IPS DF 4.7 (cell line): ENCODE data around the gene GPR75.

Source experiments
- DNase-seq: peaks from one replicate; pipeline ENCODE4 v3.0.0-alpha.2; 2013; ENCODE audit warnings: low spot score; ENCODE audit errors: extremely low read depth

GPR75 gene

DNA sequence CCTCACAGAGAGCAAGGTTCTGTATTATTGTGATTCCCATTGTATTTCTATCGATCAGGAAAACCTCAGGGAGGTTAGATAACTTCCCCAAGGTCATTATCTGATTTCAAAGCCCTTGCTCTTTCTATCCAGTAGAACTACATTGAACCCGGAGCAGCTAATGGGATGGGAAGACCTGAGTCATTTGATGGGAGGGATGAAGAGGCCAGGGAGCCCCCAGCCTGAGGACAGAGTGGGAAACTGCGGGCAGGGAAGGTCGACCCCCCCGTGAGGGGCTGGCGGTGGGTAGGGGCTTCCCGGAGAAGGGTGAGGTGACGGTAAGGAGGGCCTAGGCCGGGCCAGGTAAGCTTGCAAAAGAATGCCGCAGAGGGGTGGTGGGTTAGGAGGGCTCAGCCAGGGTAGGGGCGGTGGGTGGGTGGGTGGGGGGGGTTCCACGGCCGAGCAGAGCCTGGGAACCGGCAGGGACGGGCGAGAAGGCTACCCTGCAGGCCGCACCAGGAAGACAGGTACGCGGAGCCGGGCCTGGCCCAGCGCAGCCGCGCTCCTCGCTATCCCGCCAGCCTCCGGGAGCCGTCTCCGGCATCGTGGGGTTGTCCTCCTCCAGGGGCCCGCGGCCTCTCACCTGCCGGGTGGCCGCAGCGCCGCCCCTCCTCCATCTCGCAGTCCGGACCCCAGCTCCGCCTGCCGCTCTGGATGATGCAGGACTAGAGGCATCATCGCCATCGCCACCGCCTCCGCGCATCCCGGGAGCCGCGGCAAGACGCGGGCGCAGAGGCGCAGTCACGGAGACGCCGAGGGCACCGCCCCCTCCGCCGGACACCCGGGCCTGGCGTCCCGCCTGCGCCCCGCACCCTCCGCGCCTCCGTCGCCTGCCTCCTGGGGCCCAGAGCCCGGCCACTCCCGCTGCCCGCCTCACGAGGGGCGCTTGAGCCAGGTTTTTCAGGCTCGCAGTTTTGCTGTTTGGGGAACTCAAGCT lies at the start of gene GPR75:
GPR75 (minus strand) TSS at position 762 of the 976 bp plus-strand sequence. CDS start 5,211 bp downstream, outside the sequence.
- no peak for DNase-seq

DNA sequence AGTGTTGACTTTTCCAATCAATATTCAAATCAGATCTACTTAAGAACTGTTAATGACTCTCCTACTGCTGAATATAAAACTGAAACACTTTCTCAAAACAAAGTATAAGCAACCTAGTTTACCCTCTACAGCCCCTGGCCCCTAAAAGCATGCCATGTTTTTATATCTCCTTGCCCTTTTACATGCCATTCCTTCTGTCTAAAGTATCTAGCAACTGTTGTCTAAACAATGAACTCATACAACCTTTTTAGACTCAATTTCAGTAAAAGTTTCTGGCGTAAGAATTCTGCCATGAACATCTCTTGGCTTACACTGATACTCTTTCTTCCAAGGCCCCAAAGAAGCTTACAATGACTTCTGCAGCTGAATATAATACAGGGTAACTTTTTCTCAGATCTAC lies 47.8 kb upstream of the GPR75 start:
- no peak for DNase-seq

DNA sequence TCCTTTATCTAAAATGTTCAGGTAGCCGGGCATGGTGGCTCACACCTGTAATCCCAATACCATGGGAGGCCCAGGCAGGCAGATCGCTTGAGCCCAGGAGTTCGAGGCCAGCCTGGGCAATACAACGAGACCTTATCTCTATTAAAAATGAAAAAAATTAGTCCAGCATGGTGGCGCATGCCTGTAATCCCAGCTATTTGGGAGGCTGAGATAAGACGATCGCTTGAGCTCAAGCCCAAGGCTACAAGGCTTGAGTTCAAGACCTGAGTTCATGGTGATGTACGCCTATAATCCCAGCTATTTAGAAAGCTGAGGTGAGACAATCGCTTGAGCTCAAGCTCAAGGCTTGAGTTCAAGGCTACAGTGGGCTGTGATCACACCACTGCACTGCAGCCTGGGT lies 45.6 kb upstream of the GPR75 start:
- DNase-seq: no peak

DNA sequence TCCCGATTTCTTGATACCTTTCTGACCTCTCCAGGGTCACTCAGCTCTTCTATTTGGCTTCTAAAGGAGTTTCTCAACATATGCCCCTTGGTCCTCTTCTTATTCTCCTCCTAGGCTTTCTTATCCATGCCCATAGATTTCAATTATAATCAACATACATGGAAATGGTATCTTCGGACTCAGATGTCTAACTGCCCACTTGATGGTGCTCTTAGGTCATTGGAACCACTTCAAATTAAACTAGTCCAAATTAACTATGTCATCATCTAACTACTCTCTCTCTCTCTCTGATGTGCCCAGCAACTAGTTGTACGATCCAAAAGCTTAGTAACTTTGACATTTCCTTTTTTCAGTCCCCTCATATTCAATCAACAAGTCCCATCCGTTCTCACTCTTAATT lies 43.2 kb upstream of the GPR75 start:
- no peak for DNase-seq

DNA sequence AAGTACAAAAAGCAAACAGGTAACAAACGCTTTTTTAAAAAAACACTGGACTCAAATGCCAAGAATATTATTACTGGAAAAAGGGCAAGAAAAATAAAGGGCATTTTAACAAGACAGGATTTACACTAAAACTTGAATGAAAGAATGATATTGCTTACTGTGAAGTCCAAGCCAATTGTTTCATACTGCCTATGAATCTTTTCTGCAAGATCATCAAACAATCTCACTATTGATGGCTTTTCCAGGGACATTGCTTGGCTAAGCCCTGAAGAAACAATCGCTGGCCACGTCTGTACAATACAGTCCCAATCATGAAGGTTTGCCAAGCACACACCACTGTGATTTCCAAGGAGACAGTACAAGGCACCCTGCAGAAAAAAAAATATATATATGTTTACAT lies 41.4 kb upstream of the GPR75 start:
- no peak for DNase-seq

DNA sequence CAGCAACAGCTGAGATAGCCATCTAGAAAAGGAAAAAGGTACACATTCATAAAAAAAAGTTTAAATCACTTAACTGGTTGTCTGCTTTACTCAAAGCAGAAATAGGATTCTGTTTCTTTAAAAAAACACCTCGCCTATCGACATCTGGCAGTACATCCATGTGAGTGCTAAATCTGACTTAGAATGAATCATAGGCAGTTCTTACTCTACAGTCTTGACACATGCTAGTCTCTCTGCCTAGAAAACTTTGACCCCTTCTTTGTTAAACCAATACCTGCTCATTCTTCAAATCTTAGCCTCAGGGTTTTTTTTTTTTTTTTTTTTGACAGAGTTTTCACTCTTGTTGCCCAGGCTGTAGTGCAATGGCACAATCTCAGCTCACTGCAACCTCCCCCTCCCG lies 37.1 kb upstream of the GPR75 start:
- DNase-seq: no peak

DNA sequence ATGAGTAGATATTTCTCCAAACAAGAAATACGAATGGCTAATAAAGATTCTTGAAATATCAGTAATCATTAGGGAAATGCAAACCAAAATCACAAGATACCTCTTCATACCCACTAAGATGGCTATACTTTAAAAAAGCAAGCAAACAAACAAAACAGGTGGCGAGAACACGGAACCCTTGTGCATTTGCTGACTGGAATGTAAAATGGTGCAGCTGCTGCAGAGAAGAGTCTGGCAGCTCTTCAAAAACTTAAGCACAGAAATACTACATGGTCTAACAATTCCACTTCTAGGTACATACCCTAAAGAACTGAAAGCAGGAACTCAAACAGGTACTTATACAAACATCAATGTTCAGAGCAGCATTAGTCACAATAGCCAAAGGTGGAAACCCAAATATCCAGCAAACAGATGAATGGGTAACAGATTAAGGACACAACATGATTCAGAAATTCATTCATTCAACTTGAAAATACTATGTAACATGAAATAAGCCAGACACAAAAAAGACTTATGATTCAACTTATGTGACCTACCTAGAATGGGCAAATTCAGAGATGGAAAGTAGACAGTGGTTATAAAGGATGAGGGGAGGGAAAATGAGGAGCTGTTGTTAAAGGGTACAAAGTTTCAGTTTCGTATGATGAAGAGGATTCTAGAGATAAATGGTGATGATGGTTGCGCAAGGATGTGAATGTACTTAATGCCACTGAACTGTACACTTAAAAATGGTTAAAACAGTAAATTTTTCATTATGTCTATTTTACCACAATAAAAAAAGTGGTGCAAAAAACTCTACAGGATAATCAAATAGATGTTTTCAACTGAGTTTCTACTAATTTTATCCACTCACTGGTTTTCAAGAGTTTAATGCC lies 26.9 kb upstream of the GPR75 start:
- no peak for DNase-seq

DNA sequence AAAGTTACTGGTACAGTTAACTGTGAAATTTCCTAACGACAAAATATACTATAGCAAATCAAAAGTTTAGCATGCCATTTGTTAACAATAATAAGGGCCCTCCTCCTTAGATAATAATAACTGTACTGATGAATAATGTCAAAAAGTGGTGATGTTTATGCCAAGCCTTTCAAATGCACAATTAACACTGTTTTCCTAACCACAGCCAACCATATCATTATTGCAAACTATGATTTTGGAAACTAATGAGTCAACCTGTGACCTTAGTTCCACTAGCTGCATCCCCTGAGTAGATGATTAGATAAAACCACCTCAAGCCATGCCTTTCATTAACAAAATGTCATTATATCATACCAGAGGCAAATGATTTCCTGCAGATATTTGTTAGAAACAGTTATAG lies 25.1 kb upstream of the GPR75 start:
- DNase-seq: no peak

DNA sequence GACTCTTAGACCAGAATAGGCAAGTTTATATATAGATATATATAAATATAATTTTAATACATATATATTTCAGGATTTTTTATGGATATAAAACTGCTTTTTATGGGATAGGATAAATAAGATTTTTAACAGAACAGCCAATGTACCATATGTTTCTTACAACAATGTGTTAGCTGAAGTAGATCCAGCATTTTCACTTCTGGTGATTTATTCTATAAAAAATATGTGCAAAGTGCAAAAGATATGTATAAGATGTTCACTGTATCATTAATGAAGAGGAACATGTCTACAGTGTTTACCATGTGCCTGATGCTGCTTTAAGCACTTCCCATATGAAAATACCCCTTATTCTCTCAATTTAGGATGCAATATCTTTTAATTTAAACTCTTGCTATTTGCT lies 22.2 kb upstream of the GPR75 start:
- DNase-seq: no peak

DNA sequence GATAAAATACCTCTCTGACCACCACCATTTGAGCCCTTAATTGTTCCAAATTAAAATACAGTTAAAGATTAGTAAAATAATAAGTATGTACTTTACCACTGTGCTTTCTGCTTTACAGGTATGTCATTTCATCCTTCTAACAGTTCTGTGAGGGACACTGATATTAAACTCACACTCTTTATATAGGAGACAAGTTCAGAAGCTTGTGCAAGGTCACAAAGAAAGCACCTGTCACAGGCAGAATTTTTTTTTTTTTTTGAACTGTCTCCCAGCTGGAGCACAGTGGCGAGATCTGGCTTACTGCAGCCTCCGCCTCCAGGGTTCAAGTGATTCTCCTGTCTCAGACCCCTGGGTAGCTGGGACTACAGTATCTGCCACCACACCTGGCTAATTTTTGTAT lies 21.6 kb upstream of the GPR75 start:
- no peak for DNase-seq

DNA sequence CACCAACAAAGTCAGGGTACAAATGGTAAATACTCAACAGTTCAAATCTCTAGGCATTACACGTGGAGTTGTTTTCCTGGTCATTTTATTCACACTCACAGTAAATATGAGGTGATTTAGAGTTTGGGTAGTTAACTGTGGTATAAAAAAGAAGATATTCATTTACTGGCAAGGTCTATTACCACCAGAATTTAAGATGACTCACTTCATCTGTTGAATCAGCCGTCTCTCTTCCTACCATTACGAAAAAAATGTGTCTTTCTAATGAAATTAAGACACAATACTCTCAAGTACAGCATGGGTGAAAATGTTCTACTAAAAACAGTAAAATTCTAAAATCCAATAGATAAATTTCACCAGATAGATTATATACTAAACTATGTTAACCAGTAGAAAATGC lies 21.0 kb upstream of the GPR75 start:
- DNase-seq: no peak

DNA sequence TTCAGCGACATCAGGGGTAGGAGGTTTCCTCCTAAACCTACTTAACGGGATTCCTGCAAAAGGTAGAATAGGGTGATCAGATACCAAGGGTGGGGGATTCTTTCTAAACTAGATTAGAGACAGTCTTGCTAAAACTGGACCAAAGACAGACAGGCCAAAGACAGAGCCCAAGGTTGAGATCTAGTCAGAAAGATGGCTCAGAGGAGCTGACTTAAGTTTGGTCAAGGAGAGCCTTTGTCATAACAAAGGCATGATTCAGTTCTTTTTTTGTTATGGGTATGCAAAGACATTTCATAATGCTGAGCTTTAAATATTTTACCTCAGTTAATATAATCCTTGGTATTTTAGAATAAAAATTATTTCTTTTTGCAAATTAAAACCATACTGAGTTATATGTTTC lies 17.8 kb upstream of the GPR75 start:
- DNase-seq: no peak

DNA sequence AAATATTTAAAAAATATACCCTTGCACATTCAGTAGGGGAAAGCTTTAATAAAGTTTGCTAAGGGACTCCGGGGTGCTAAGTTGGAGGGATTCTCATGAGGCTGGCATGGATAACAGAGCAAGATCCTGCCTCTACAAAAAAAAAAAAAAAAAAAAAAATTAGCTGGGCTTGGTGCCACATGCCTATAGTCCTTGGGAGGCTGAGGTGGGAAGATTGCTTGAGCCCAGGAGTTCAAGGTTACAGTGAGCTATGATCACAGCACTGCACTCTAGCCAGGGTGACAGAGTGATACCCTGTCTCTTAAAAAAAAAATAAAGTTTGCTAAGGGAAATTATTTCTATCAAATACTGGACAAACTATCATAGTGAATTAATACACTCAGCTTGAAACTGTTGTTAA lies 17.3 kb upstream of the GPR75 start:
- no peak for DNase-seq

DNA sequence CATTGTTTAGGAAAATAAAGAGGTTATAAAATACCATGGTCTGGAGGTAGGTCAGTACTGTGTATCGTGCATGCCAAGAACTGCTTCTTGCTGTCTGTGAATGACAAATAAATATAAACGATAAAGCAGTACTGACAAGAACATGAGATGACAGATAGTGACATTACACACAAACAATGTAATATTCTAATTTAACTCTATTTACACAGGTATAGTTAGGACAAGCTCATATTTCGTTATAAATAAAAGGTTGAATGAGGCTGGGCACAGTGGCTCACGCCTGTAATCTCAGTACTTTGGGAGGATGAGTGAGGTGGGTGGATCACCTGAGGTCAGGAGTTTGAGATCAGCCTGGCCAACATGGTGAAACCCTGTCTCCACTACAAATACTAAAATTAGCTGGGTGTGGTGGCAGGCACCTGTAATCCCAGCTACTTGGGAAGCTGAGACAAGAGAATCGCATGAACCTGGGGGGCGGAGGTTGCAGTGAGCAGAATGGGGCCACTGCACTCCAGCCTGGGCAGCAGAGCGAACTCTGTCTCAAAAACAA lies 14.7 kb upstream of the GPR75 start:
- DNase-seq: no peak

DNA sequence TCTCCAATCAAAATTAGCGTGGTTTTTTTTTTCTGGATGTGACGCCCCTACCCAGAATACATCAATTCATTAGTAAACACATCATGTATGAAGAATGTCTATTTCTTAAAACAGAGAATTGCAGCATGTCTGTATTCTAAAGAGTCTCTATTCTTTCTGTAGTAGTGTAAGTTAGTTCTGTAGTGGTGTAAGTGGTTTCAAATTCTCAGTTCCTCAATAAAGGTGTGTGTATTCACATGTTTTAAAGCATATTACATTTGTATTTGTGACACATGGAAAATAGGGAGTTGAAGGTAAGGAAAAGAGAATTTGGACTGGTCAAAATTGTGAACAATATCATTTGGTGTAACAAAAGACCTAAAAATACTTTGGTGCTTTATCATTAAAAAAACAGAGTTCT lies 8.0 kb upstream of the GPR75 start:
- DNase-seq: no peak

DNA sequence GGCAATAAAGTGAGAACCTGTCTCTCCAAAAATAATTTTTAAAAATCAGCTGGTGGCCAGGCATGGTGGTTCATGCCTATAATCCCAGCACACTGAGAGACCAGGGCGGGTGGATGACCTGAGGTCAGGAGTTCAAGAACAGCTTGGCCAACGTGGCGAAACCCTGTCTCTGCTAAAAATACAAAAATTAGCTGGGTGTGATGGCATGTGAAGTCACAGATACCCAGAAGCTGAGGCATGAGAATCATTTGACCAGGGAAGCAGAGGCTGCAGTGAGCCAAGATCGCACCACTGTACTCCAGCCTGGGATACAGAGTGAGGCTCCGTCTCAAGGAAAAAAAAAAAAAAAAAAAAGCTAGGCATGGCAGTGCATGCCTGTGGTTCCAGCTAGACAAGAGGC lies 7.4 kb upstream of the GPR75 start:
- no peak for DNase-seq

DNA sequence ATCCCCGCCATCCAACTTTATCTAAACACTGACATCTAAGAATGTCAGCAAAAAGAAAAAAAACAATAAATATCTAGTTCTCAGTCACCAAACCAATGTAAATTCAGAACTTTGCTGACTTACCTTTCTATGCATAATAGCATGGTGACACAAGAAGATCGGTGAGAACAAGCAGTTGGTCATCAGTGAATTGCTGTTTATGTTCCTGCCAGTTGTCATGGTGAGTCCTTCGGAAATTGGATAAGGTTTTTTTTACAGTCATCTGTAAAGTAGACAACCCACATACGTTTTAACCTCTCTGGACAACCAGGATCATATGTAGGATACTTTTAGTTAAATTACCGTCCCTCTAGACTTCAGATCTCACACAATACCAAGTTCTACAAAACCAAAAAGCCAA lies 6.2 kb upstream of the GPR75 start:
- no peak for DNase-seq

DNA sequence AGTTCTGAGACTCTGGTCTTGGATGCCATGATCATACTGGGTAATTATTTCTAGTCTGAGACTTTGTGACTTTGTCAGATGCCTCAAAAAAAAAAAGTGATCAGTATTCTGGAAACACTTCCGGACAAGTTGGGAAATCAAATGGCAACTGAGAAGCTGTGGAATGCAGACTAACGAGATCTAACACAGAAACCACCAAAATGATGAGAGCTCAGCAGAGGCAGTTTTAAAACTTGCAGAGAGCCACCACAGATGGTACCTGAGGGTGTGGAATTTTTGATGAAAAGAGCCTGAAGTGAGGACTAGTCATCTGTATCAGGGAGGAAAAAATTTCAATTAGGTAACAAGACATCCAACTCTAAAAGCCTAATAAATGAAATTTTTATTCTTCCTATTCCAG lies 5.5 kb upstream of the GPR75 start:
- DNase-seq: no peak

DNA sequence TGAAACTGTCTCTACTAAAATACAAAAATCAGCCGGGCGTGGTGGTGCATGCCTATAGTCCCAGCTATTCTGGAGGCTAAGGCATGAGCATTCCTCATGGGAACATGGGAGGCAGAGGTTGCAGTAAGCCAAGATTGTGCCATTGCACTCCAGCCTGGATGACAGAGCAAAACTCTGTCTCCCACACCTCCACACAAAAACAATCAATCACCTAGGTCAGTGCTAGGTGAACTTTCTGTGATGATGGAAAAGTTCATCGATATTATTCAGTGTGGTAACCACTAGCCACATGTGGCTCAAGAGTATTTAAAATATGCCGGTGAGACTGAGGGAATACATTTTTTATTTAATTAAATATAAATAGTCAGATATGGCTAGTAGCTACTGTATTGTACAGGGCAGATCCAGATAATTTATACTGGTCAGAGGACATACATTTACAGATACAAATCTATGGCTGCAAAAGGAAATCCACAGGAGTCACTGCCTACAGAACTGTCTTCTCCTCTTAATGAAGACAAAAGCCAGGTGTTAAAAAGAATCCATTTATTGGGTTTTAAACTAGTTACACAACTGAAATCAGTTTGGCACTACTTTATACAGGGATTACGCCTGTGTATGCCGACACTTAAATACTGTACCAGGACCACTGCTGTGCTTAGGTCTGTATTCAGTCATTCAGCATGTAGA lies 3.9 kb upstream of the GPR75 start:
- no peak for DNase-seq

DNA sequence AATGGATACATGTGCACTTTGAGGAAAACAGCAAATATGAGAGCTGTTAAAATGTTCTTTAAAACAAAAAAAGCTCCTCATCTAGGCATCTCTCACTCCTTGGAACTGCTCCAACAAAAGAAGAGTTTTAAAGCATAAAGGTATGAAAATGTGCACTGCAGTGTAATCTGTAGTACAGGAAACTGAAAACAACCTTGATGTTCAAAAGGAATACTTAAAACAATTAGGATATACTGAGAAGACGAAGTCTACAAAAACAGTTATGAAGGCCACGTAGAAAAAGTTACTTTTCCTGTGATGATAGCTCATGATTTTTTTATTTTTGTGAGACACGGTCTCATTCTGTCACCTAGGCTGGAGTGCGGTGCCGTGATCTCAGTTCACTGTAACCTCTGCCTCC lies 2.1 kb upstream of the GPR75 start:
- no peak for DNase-seq

DNA sequence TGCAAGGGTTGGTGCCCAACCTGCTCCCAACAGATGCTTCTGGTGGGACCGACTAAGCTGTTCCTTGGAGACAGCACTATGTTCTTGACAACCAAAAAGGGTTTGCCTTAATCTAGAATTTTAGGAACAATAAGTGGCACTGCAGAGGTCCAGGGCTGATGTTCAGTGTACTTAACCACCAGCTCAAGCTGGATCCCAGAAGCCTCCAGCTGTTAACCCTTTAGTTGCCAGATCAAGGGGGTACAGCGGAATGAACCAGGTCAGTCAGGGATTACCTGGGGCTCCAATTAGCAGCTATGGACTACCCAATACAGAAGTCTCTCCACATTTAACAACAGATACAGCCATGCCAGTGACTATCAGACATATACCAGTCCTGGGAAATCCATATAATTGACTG lies 3.5 kb downstream of the GPR75 start:
- no peak for DNase-seq

DNA sequence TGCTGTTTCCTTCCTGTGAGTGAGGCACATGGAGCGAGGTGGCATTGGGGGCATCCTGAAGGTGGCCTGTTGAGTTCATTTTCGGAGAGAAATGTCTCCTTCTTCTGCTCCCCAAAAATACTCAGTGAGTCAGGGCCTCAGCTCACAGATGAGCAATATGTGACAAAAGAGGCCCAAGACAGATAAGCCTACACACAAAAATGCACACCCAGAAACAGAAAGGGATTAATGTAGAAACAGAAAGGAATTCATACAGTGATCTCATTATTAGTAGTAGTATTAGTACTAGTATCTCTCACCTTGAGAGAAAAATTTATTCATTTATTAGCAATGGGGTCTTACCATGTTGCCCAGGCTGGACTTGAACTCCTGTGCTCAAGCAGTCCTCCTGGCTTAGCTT lies 5.1 kb downstream of the GPR75 start:
- no peak for DNase-seq
